ENCODE measurements around the gene FOSL1.

GRCh38 chr11:65941720-65942310 lies 41.6 kb upstream of the FOSL1 start:
- TF ChIP-seq, protein P1, sequence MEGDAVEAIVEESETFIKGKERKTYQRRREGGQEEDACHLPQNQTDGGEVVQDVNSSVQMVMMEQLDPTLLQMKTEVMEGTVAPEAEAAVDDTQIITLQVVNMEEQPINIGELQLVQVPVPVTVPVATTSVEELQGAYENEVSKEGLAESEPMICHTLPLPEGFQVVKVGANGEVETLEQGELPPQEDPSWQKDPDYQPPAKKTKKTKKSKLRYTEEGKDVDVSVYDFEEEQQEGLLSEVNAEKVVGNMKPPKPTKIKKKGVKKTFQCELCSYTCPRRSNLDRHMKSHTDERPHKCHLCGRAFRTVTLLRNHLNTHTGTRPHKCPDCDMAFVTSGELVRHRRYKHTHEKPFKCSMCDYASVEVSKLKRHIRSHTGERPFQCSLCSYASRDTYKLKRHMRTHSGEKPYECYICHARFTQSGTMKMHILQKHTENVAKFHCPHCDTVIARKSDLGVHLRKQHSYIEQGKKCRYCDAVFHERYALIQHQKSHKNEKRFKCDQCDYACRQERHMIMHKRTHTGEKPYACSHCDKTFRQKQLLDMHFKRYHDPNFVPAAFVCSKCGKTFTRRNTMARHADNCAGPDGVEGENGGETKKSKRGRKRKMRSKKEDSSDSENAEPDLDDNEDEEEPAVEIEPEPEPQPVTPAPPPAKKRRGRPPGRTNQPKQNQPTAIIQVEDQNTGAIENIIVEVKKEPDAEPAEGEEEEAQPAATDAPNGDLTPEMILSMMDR (IDR thresholded peaks at IDR 0.05): no peak
- TF ChIP-seq POLR2AphosphoS5 (IDR thresholded peaks at IDR 0.05; ENCODE audit: low read depth, low read length) (no peak), TCF7L2 (IDR thresholded peaks at IDR 0.05; ENCODE audit: low read depth, low read length) (no peak)
- TF ChIP-seq, protein P2, sequence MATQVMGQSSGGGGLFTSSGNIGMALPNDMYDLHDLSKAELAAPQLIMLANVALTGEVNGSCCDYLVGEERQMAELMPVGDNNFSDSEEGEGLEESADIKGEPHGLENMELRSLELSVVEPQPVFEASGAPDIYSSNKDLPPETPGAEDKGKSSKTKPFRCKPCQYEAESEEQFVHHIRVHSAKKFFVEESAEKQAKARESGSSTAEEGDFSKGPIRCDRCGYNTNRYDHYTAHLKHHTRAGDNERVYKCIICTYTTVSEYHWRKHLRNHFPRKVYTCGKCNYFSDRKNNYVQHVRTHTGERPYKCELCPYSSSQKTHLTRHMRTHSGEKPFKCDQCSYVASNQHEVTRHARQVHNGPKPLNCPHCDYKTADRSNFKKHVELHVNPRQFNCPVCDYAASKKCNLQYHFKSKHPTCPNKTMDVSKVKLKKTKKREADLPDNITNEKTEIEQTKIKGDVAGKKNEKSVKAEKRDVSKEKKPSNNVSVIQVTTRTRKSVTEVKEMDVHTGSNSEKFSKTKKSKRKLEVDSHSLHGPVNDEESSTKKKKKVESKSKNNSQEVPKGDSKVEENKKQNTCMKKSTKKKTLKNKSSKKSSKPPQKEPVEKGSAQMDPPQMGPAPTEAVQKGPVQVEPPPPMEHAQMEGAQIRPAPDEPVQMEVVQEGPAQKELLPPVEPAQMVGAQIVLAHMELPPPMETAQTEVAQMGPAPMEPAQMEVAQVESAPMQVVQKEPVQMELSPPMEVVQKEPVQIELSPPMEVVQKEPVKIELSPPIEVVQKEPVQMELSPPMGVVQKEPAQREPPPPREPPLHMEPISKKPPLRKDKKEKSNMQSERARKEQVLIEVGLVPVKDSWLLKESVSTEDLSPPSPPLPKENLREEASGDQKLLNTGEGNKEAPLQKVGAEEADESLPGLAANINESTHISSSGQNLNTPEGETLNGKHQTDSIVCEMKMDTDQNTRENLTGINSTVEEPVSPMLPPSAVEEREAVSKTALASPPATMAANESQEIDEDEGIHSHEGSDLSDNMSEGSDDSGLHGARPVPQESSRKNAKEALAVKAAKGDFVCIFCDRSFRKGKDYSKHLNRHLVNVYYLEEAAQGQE (IDR thresholded peaks at IDR 0.05; ENCODE audit: insufficient read depth in 1 of 2, low read depth in 2 of 2, low read length in 1 of 2): no peak
